HG02588 (cell line): ENCODE measurements around the gene RPS14.
A peak's percentile ranks its signal among the peaks of the same experiment; 100 is the strongest.
"Not testable (repeated sequence)": the region's sequence is repeated elsewhere in the genome, so short reads cannot be mapped to it uniquely, and the experiment has no call there.

Experiments
- ATAC-seq: cut with Tn5 transposase; IDR thresholded peaks from one replicate; pipeline ENCODE4 v1.9.1; 2021; ENCODE audit warnings: mild to moderate bottlenecking, moderate library complexity; ENCODE audit not compliant: unreplicated experiment

The RPS14 gene

DNA sequence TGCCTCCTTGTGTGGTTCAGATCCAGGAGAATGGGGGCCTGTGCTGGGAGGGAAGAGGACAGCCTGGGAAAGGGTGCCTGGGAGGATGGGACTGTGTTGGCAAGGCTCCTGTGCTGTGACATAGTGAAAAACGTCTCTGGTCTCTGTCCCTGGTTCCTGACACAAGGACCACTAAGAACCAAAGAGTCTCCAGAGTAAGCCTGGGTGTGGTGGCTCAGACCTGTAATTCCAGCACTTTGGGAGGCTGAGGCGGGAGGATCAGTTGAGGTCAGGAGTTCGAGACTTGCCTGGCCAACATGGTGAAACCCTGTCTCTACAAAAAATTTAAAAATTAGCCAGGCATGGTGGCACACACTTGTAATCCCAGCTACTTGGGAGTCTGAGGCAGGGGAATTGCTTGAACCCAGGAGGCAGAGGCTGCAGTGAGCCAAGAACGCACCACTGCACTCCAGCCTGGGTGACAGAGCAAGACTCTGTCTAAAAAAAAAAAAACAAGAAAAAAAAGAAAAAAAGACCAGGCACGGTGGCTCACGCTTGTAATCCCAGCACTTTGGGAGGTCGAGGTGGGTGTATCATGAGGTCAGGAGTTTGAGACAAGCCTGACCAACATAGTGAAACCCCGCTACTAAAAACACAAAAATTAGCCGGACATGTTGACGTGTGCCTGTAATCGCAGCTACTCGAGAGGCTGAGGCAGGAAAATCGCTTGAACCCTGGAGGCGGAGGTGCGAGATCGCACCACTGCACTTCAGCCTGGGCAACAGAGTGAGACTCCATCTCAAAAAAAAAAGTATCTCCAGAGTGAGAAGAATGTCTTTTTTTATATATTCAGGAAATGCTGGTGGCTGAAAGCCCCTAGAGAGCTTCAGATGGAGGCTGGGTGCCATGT, 35.4 kb downstream of the RPS14 start:
- not testable (repeated sequence) for ATAC-seq

GRCh38 chr5:150413176-150413901, 36.2 kb downstream of the RPS14 start:
- no peak for ATAC-seq

DNA sequence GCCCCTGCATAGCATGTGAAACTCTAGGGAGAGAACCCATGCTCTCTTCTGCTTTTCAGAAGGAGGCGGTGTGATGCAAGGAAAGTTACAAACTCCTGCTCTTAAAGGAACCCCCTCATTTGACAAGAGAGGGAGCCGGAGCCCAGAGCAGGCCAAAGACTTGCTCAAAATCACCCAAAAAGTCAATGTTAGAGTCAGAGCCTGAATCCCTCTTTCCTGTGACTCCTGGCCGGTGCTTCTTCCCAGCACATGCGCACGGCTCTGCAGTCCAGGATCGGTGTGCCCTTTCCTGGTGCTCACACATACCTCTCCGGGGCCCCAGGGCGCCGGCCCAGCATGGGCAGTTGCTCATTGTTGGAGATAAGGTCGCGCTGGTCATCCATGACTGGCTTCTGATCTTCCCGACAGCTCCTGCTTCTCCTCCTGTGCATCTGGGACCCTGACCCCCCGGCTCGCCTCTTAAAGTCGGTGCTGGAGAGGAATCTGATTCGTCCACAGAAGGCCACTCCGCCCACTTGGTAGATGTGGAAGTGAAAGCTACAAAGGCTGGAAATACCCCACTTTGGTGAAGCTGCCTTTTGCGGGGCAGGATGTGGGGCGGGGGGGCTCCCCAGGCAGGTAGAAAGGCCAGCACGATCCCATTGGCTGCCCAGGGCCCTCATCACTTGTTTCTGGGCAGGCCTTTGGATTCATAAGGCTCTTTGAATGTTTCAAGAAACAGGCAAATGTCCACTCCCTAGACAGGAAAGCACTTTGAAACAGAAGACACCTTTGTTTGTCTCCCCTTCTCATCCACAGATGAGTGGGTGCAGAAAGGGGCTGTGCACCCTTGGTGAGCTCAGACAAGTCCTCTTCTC, 37.0 kb downstream of the RPS14 start, which contains the start of gene CD74:
CD74 (minus strand) TSS at position 592 of the 857 bp plus-strand sequence; CDS start at position 431, 161 bp downstream.
- ATAC-seq = peak; percentile 69

GRCh38 chr5:150411245-150411979, 38.1 kb downstream of the RPS14 start:
- ATAC-seq = no peak

DNA sequence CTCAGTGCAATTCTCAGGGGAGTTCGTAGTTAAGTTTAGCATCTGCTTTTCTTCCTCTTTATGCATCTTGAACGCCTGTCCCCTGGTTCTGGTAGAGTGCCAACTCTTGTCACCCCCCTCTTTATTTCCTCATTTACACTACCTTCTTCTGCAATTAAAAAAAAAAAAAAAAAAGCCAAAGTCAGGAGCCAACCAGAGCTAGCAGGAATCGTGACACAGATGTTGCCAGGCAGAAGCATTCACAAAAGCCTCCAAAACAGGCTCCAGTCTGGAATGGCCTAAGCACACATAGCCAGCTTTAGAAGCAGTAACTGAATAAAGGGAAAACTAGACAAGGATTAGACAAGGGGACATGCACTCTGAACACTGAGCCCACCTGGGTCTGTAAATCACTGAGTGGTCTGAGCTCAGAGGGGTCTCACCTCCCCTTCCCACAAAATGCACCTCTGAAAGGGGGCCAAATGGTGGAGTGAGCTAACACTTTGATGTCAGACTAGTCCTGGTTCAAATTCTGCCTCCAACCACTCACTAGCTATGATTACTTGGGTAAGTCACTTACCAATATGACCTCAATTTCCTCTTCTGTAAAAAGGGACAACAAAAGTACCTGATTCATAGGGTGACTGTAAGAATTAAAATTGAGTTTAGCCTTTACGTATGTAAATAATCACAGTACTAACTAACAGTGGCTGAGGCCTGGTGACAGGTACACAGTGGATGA, 38.9 kb downstream of the RPS14 start:
- ATAC-seq = no peak

DNA sequence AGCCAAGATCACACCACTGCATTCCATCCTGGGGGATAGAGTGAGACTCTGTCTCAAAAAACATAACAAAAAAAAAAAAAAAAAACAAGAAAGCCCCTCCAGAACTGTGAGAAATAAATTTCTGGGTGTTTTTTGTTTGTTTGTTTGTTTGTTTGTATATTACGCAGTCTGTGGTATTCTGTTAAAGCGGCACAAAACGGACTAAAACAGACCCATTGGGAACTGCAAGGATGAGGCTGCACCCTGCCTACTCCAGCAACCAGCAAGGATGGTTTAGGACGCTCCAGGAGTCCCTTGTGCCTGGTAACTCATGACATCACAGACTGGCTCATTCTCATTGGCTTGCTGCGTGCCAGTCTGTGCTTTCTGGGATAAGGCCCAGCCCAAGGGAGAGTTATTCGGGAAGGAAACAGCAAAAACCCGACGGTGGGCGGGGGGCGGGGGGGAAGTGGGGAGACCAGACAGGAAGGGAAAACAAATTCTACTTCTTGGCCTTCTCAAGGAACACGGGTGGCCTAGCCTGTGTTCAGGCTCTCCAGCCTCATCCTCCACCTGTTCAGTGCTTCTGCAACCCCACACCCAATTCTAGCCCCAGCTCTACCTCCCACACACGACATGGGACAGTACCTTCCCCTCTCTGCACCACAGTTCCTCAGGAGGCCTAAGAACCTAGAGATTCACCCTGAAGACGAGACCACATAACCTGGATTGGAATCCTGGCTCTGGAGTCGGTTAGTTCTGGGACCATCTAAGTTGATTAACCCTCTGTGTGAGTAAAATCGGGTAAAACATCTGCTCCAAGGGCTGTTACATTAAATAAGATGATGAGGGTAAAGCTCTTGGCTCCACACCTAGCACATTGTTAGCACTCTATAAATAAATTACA, 39.7 kb downstream of the RPS14 start:
- ATAC-seq = peak; percentile 29

- ATAC-seq = no peak
These were observed 41.2 kb downstream of the RPS14 start for GRCh38 chr5:150408231-150408943.

- ATAC-seq = no peak
These were observed 42.3 kb downstream of the RPS14 start for GRCh38 chr5:150407096-150407720.

DNA sequence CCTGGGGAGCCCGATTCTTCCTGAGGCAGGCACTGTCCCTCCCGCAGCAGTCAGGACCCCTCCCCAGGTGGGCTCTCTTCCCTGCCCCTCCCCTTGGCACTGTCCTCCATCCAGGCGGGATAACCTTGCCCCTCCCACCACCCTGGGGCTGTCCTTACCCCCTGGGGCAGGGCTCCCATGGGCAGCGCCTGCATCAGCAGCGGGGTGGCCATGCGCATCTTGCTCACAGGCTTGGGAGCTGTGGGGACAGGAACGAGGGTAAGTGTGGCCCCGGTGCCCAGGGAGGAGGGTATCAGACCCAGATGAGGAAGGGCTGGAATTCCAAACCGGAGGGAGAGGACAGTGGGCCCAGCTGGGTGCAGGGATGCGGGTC, 42.8 kb downstream of the RPS14 start:
- no peak for ATAC-seq

GRCh38 chr5:150406103-150406722, 43.3 kb downstream of the RPS14 start:
- ATAC-seq = no peak

GRCh38 chr5:150404941-150405816, 44.4 kb downstream of the RPS14 start:
- no peak for ATAC-seq

DNA sequence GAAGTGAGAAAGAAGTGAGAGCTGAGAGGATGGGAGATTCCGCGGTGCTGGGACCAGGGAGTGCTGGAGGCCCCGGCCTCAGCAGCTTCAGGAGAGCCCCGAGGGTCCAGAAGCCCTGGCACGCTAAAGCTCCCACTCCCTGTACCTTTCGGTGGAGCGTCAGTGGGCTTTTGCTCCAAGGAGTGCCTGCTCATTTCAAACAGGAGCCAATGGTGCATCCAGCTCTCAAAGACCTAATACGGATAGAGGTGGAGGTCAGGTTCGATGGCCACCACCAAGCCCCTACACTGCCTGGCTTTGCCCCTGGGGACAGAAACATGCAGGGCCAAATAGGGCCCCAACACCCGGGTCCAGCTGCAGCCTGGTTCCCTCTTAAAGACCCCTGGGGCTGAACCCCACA, 45.0 kb downstream of the RPS14 start:
- no peak for ATAC-seq

GRCh38 chr5:150404121-150404520, 45.4 kb downstream of the RPS14 start:
- no peak for ATAC-seq

- no peak for ATAC-seq
These were observed 46.6 kb downstream of the RPS14 start for GRCh38 chr5:150402901-150403342.

DNA sequence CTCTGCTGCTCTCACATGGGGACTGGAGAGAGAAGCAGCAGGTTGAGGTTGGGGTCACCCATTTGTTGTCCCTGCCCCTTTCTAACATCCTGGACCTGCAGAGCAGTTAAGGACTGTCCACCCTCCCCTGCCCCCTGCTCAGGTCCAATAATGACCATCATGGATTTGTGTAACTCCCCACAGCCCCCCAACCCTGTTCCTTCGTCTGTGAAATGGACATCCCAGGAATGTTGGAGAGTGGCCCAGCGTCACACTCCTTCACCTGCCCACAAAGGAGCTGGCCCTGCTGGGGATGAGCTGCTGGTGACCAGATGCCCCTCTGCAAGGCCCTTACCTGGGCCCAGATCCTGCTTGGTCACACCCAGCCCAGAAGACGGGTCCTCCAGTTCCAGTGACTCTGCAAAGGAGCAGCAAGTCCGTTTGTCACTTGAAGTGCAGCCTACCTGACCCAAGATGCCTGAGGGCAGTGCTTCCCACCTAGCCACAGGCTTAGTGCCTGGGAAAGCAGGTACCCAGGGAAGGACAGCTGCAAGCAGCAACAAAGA, 47.2 kb downstream of the RPS14 start:
- ATAC-seq = no peak
